ENCODE data around the gene ZNF837.
A peak's percentile ranks its signal among the peaks of the same experiment; 100 is the strongest.

ZNF837 gene

GRCh38 chr19:58401840-58402421 is 21.1 kb upstream of the ZNF837 start:
- peak overlapping the region; percentile 81 for H3K4me3 ChIP-seq (ENCODE audit: low read depth, low read length)
- DNase-seq: no peak
- no peaks in the 10 kb centered on the region for H3K9me3 ChIP-seq
- TF ChIP-seq, protein P1, sequence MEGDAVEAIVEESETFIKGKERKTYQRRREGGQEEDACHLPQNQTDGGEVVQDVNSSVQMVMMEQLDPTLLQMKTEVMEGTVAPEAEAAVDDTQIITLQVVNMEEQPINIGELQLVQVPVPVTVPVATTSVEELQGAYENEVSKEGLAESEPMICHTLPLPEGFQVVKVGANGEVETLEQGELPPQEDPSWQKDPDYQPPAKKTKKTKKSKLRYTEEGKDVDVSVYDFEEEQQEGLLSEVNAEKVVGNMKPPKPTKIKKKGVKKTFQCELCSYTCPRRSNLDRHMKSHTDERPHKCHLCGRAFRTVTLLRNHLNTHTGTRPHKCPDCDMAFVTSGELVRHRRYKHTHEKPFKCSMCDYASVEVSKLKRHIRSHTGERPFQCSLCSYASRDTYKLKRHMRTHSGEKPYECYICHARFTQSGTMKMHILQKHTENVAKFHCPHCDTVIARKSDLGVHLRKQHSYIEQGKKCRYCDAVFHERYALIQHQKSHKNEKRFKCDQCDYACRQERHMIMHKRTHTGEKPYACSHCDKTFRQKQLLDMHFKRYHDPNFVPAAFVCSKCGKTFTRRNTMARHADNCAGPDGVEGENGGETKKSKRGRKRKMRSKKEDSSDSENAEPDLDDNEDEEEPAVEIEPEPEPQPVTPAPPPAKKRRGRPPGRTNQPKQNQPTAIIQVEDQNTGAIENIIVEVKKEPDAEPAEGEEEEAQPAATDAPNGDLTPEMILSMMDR (IDR thresholded peaks at IDR 0.05; ENCODE audit: low read depth, low read length): no peak
- no peaks in the 10 kb centered on the region for H3K27me3 ChIP-seq
- H3K4me1 ChIP-seq: peaks cover 3% of the 10 kb centered on the region; the same call in 1 of the 2 replicates
- no peaks in the 10 kb centered on the region for H3K36me3 ChIP-seq

DNA sequence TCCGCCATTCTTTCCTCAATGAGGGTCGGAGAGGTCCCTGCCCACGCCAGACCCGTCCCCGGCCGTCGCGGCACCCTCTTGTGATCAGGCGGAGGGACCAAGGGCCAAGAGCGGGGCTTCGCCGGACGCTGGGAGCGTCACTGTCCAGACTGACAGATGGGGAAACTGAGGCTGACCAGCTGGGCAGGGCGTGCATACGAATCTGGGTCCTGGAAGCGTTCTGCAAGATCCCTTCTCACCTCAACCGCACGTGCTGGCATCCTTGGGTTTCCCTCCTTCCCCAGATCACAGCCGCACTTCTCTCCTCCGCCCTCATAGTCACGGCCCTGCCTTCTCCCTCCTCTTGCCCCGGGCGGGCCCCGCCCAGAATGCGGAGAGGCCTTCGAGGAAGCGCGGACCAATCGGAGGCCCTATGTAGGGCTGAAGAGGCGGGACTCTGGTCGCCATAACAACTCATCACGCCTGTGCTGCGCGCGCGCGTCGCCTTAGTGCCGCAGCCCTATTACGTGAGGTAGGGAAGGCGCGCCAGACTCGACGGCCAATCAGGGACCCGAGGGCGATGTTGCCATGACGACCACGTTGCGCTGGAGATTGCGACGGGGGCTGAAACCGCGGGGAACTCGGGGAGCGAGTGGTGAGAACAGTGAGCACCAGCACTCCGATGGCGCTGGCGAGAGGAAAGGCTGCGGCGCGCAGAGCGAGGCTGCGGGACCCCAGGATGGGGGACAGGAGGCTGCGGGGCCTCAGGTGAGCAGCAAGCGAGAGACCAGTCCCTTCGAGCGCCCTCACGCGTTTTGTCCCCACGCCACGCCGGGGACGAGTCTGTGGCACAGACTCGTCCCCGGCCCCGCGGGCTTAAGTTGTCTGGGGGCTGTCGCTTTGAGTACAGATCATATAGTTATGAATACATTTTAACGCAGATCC is 20.3 kb upstream of the ZNF837 start:
- peak overlapping the region; percentile 81 for H3K4me3 ChIP-seq (ENCODE audit: low read depth, low read length)
- no peaks in the 10 kb centered on the region for H3K36me3 ChIP-seq
- no peaks in the 10 kb centered on the region for H3K9me3 ChIP-seq
- H3K27me3 ChIP-seq: no peaks in the 10 kb centered on the region
- TF ChIP-seq, protein P1 (IDR thresholded peaks at IDR 0.05; ENCODE audit: low read depth, low read length): no peak
- H3K4me1 ChIP-seq: peaks cover 3% of the 10 kb centered on the region; the same call in 1 of the 2 replicates
- peak; percentile 99 for DNase-seq

DNA sequence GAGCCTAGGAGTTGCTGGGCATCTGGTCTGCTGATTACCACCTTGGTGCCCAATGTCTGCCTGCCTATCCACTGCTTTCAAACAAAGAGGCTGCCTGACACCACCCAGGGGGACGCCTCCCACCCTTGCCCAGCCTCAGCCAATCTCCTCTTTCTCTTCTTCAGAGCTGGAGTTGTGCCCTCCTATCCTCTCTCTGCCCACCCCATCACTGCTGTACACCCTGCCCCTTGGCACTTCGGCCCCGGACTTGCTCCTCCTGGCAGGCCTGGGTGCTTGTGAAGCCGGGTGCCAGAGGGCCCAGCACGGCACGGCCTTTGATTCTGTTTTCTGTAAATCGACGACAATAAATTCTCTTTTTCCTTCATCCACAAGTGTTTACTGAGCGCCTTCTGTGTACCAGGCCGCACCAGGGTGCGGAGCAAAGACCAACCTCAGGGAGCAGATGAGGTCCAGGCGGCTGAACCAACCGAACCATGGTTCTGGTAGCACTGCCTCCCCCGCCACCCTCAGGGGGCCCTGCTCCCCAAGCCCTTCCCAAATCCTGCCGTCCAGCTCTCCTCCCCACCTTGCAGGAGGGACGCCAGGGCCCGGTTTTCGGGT is 19.6 kb upstream of the ZNF837 start:
- Histone ChIP-seq H3K4me1 (peaks cover 3% of the 10 kb centered on the region; the same call in 1 of the 2 replicates), H3K9me3 (no peaks in the 10 kb centered on the region), H3K36me3 (peaks cover 7% of the 10 kb centered on the region), H3K27me3 (no peaks in the 10 kb centered on the region; the same call in 1 of the 2 replicates), H3K4me3 (ENCODE audit: low read depth, low read length) (peak overlapping the region; percentile 44)
- no peak for DNase-seq
- TF ChIP-seq, protein P1 (IDR thresholded peaks at IDR 0.05; ENCODE audit: low read depth, low read length): no peak

DNA sequence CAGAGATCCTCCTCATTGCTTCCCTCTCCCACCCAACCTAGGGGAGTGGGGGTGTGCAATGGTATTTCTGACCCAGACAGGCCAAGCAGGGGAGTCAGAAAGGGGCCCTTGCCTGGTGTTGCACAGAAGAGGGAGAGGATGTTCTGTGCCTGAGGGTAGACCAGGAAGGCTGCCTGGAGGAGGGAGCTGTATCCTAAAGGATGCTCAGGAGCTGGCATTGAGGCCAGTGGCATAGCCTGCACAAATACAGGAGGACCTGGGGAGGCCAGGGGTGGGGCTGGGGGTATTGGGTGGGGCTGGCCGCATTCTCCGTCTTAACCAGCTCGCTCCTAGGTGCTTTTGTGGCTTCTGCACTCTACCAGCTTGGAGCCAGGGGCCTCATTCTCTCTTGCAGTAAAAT is 19.1 kb upstream of the ZNF837 start:
- peaks cover 12% of the 10 kb centered on the region for H3K36me3 ChIP-seq
- H3K4me3 ChIP-seq (ENCODE audit: low read depth, low read length): no peak overlapping the region
- no peaks in the 10 kb centered on the region for H3K9me3 ChIP-seq
- DNase-seq: no peak
- H3K27me3 ChIP-seq: no peaks in the 10 kb centered on the region; the same call in 1 of the 2 replicates
- peaks cover 3% of the 10 kb centered on the region; the same call in 1 of the 2 replicates for H3K4me1 ChIP-seq
- TF ChIP-seq, protein P1 (IDR thresholded peaks at IDR 0.05; ENCODE audit: low read depth, low read length): no peak

- H3K4me3 ChIP-seq (ENCODE audit: low read depth, low read length): no peak overlapping the region
- no peaks in the 10 kb centered on the region for H3K9me3 ChIP-seq
- no peak for DNase-seq
- no peaks in the 10 kb centered on the region; the same call in 1 of the 2 replicates for H3K27me3 ChIP-seq
- H3K4me1 ChIP-seq: peaks cover 3% of the 10 kb centered on the region; the same call in 1 of the 2 replicates
- TF ChIP-seq, protein P1 (IDR thresholded peaks at IDR 0.05; ENCODE audit: low read depth, low read length): no peak
- peaks cover 26% of the 10 kb centered on the region for H3K36me3 ChIP-seq
Observed at GRCh38 chr19:58398545-58398944, 17.7 kb upstream of the ZNF837 start.
